GM23248 (cell line): ENCODE measurements around the gene BLTP1.

ENCODE experiments used
- EZH2 ChIP-seq: fragments of 200-600 bp; sonication (generic); IDR thresholded peaks from 2 replicates; pipeline ENCODE4 v1.6.1; 2018; ENCODE audit warnings: antibody characterized with exemption, mild to moderate bottlenecking; ENCODE audit not compliant: insufficient read depth, poor library complexity, severe bottlenecking
- EZH2phosphoT487 ChIP-seq: fragments of 200-600 bp; sonication (generic); IDR thresholded peaks from 2 replicates; pipeline ENCODE4 v1.6.1; 2018; ENCODE audit warnings: antibody characterized with exemption, moderate library complexity, mild to moderate bottlenecking, low read depth; ENCODE audit not compliant: insufficient read depth

DNA sequence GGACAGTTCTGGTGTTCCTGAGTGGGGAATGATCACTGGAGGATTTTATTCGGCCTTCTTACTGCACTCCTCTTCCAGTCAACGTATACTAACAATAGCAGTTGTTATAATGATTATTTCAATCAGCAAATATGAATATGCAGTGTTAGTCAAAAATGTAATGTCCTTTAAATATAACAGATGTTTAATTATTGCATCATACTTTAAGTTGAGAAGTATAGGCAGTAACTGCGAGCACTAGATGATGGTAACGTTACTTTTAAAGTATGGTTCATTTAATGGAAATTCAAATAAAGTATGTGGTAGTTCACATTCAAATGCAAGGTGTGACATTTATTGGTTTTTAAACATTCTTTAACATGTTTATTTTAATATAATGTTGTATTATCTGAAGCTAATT, 5.5 kb upstream of the BLTP1 start:
- TF ChIP-seq EZH2 = no peak
- no peak for TF ChIP-seq EZH2phosphoT487
